ENCODE results near the gene RTP1.
"Not testable (repeated sequence)": the region's sequence is repeated elsewhere in the genome, so short reads cannot be mapped to it uniquely, and the experiment has no call there.

RTP1 gene

DNA sequence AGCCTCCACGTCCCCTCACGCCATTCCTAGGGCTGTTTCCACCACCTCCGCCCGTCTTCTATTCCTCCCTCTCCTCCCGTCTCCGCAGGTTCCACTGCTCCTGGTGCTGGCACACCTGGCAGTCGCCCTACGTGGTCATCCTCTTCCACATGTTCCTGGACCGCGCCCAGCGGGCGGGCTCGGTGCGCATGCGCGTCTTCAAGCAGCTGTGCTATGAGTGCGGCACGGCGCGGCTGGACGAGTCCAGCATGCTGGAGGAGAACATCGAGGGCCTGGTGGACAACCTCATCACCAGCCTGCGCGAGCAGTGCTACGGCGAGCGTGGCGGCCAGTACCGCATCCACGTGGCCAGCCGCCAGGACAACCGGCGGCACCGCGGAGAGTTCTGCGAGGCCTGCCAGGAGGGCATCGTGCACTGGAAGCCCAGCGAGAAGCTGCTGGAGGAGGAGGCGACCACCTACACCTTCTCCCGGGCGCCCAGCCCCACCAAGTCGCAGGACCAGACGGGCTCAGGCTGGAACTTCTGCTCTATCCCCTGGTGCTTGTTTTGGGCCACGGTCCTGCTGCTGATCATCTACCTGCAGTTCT is 2.3 kb downstream of the RTP1 start:
- not testable (repeated sequence) for DNase-seq

GRCh38 chr3:187205683-187206082 is 8.4 kb downstream of the RTP1 start:
- DNase-seq = no peak

DNA sequence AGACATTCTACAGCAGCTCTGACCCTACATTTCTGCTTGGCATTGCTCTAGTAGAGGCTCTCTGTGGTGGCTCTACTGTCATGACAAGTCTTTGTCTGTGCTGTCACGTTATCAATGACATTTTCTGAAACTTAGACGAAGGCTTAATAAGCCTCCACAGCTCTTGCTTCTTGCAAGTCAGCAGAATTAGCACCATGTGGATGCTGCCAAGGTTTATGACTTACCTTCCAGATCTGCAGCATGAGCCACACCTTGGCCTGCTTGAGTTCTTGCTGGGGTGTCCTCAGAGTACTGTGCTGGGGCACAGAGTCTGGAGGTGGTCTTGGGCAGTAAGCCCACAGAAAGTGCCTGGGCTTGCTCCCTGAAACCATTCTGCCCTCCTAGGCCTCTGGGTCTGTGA is 9.8 kb downstream of the RTP1 start:
- DNase-seq = no peak

GRCh38 chr3:187207624-187208023 is 10.3 kb downstream of the RTP1 start:
- DNase-seq = no peak

GRCh38 chr3:187208159-187208558 is 10.9 kb downstream of the RTP1 start:
- DNase-seq = no peak

DNA sequence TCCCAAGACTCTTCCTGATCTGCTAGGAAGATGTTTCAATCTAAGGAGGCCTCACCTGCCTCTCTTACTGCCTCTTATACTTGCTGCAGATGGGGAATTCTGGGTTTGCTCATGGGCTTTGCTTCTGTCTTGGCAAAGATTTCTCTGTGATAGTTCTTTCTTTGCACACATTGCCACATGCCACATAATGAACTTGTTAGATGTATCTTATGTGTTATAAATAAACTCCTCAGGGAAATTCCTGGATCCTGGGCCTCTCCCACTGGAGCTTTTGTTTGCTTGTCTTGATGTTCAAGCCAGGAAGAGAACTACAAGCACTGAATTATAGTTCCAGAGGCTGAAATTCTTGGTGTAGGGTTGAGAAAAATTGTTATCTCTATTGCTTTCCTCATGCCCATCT is 12.2 kb downstream of the RTP1 start:
- DNase-seq = no peak

DNA sequence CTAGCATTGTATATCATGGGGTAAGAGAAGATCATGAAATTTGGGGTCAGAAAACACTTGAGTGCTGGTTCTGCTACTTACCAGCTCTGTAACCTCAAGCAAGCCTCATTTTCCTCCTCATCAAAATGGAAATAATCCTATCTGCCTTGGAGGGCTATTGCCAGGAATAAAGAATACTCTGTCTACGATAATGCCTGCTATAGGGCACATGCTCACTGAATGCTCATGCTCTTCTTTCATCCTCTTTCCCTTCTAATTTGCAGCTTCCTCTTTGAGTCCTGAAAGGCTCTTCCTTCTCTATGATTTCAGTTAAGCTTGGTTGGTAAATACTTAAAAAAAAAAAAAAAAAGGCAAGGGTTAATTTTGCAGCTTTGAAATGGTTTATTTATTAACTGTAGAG is 12.8 kb downstream of the RTP1 start:
- DNase-seq = no peak

DNA sequence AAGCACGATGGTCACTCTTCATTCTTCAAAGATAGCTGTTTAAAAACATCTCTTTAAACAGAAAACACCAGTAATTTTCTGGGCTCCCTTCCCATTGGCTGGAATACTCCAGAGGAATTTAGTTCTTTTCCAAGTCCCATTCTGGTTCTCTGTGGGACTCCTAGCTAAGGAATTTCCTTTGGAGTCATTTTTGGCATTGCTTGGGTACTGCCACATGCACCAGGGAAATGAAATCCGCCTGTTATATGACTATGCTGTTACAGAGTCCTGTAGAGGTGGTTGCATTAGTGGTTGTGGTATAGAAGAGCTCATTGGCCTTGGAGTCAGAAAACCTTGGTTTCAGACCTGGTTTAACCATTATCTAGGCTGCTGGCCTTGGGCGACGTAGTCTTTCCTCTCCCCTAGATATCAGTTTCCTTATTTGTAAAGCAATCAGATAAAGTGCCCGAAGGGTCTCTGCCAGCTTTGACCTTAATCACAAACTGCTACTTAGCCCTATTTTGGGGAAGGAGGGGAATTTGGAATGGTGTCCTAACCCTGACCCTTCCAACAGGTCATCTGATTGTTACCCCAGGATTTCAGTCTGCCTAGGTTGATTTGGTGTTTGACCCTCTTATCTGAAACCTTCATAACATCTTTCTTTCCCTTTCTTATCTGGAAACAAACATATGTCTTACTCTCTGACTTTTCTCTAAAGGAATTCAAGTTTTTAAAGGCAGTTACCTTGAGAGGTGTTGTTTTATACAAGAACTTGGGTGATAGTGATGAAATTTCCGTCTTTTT is 13.4 kb downstream of the RTP1 start:
- no peak for DNase-seq

DNA sequence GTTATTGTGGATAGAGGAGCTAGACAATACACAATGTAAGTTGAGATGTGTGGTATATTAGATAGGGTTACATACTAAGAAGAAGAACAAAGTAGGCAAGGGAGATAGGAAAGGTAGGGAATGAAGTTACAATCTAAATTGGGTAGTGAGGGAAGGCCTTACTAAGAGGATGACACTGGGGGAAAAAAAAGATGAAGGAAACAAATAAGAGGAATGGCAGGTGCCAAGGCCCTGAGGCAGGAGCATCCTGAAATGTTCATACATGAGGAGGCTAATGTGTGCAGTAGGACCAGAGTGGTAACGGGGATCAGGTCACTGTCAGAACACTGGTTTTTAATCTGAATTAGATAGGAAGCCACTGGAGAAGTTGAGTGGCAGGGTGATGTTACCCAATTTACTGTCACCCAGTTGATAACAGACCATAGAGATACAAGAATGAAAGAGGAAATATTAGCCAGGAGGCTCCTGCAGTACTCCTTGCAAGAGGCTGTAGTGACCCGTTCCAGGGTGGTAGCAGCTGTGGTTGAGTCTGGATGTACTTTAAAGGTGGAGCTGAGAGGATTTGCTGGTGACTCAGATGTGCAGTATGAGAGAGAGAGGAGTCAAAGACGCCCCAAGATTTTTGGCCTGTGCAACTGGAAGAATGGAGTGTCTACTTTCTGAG is 14.4 kb downstream of the RTP1 start:
- no peak for DNase-seq

GRCh38 chr3:187212196-187212545 is 14.9 kb downstream of the RTP1 start:
- DNase-seq = no peak

- no peak for DNase-seq
Measured at GRCh38 chr3:187212705-187213104, 15.4 kb downstream of the RTP1 start.

GRCh38 chr3:187213616-187214015 is 16.3 kb downstream of the RTP1 start:
- no peak for DNase-seq

- no peak for DNase-seq
Measured at GRCh38 chr3:187215460-187215859, 18.2 kb downstream of the RTP1 start.

- no peak for DNase-seq
Measured at GRCh38 chr3:187222801-187223200, 25.5 kb downstream of the RTP1 start.

DNA sequence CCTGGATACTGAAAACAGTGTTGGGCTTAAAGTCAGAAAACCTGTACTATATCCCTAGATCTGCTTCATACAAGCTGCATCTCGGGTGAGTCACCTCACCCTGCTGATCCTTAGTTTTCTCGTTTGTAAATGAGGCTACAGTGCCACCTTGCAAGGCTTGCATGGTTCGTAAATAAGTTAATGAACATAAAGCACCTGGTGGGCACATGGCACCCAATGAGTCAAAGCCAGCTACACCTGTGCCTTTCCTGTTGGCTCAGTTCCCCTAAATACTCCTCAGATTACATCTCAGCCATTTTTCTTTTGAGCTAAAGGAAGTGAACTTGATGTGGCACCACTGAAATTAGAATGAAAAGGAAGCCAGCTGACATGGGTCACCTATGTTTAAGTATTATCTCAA is 26.5 kb downstream of the RTP1 start:
- no peak for DNase-seq

- no peak for DNase-seq
Measured at GRCh38 chr3:187227658-187228258, 30.5 kb downstream of the RTP1 start.

DNA sequence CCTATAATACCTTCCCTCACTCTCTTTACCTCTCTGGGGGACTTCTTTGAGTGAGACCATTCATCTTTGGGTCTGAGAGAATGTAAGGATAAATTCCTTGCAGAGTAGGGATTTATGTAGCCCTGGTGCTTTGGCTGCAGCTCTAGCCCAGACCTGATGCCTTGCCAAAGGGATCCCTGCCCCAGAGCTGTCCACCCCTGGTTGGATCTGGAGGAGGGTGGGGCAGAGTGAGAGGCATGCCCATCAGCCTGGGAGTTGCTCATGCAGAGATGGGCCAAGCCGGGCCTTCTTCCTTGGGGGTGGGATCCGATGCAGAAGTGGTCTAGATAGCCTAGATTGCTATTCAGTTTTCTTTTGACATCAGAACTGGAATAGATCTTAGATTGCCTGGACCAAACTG is 31.5 kb downstream of the RTP1 start:
- no peak for DNase-seq

DNA sequence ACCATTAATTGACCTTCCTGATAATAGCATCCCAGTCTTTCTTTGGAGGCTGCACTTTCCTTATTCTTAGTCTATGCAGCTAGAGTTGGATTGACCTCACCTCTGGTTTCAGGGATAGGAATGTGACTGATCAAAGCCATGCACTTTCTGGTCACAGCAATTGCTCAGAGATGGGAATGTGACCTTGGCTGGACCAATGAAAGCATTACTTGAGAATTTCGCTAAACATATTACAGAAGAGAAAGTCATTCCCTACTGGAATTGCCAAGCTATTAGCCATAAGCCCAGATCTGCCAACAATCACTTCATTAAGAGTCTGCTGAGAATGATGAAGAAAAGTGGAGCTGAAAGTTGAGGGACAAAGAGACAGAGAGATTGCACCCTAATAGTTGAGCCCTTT is 32.7 kb downstream of the RTP1 start:
- no peak for DNase-seq

DNA sequence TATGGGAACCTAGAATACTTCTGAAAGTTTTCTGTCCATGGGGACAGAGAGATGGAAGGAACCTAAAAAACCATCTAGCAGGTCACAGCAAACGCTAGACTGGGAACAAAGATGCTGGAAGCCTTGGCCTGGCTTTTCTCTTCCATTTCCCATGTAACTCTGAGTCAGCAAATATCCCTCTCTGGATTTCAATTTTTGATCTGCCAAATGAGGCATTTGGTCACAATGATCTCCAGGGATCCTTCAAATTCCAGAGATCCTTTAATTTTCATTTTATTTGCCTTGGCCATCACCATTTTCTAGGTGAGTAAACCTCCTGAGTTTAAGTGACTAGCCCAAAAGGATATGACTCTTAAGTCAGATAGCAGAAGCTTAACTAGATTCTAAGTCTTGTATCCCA is 39.7 kb downstream of the RTP1 start:
- no peak for DNase-seq

GRCh38 chr3:187237741-187238140 is 40.5 kb downstream of the RTP1 start:
- no peak for DNase-seq

DNA sequence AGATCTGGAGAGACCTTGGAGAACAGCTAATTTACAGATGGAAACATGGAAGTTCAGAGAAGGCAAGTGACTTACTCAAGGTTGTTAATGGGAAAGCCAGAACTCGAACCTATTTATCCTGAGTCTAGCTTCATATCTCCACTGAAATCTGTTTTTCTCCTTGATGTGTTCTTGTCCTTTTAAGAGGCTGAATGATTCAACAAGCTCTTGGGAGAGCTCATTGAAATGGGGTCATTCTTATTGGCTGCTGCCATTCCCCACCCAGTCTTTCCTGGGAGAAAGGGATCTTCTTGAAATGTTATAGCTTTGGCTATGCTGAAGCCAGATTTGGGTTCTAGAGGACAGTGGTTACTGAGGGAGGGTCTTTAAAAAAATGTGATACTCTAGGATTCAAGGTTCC is 41.0 kb downstream of the RTP1 start:
- no peak for DNase-seq

DNA sequence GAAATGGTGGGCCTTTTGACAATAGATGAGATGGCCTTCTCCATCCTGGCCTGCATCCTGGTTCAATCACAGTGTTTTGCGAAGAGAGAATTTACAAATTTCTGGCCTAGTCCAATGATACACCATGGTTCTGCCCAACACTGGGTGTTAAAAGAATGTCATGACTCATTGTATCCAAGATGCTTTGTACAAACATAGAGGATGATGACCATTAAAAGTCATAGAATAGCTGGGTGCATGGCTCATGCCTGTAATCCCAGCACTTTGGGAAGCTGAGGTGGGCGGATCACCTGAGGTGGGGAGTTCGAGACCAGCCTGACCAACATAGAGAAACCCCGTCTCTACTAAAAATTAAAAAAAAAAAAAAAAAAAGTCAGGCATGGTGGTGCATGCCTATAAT is 41.5 kb downstream of the RTP1 start:
- not testable (repeated sequence) for DNase-seq

DNA sequence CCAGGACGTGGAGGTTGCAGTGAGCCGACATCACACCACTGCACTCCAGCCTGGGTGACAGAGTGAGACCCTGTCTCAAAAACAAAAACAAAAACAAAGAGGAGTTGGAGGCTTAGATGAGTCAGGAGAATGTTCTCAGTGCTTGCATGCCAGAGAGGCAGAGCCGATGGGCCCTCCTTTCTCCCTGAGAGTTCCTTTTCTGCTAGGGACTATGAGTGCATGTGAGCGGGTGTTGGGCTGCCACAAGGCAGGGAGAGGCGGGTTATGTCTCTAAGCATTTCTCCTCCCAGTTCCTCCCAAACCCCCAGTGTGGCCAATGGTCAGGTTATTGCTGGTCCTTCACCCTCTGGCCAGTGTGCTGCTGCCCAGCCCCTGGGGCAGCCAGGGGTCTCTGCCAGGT is 45.1 kb downstream of the RTP1 start:
- no peak for DNase-seq

DNA sequence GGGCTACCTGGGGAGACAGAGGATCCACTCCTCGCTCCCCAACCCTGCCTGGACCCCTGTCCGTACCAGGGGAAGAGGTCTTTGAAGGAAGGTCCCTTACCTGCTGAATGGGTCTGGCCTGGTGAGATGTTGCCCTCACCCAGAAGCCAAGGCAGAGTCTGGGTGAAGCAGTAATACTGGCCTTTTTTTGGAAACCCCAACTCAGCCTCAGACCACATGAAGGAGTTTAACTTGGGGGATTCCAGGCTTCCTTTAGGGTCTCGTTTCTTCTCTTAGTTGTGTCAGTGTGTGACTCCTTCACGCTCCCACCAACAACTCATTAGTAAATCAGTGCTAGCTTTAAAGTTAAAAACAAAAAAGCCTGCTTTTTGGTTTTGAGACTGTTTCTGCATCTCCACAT is 45.6 kb downstream of the RTP1 start:
- DNase-seq = no peak
